Measurements from ENCODE around the gene AMBRA1.
A peak's percentile ranks its signal among the peaks of the same experiment; 100 is the strongest.

DNA sequence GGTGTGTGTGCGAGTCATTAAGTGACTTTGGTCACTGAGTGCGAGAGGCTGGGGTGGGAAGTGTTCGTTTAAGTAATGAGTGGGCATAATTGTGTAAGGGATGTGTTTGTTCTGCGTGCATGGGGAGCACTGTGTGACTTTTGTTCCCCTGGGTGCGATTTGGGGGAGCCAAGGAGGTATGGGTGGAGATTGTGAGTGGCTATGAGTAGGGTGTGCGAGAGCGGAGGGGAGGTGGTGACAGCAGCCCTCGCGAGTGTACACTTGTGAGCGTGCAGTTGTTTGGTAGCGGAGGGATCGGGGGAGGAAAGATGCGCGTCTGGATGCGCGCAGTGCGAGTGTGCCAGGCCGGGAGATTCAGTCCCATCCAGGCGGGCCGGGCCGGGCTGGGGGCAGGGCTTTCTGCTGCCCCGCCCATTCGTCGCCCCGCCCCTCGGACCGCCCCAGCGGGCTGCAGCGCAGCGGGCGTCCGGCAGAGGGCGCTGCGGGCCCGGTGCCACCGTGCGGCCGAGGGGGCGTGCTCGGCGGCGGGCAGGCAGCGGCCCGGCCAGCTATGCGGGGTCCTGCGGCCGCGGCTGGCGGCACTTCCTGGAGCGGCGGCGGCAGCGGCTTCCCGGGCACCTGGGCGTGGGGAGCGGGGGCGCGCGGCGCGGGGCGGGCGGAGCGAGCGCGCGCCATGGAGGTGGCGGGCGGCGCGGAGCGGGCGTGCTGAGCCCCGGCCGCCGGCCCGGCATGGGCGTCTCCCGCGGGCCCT, 246.8 kb downstream of the AMBRA1 start, which contains the start of gene DGKZ:
- peak; percentile 53 for TF ChIP-seq CTCF (IDR thresholded peaks at IDR 0.05)
- TF ChIP-seq POLR2AphosphoS5 (IDR thresholded peaks at IDR 0.05; ENCODE audit: low read depth, low read length) = peak; percentile 40; the same call in 1 of the 2 replicates
- no peak for TF ChIP-seq TEAD4 (IDR thresholded peaks at IDR 0.05; ENCODE audit: borderline replicate concordance, insufficient read depth)
- no peak for TF ChIP-seq EP300 (IDR thresholded peaks at IDR 0.05; ENCODE audit: borderline replicate concordance in 1 of 2, low read depth in 1 of 2, low read length in 1 of 2)
- peak; percentile 65 for TF ChIP-seq SMC3 (IDR thresholded peaks at IDR 0.05; ENCODE audit: low read depth, low read length)
